GM23248 (cell line): ENCODE measurements around the gene TAS2R40.
"Not testable (repeated sequence)": the region's sequence is repeated elsewhere in the genome, so short reads cannot be mapped to it uniquely, and the experiment has no call there.

ENCODE experiments used
- EZH2 ChIP-seq: fragments of 200-600 bp; sonication (generic); IDR thresholded peaks from 2 replicates; pipeline ENCODE4 v1.6.1; 2018; ENCODE audit warnings: antibody characterized with exemption, mild to moderate bottlenecking; ENCODE audit not compliant: insufficient read depth, poor library complexity, severe bottlenecking
- EZH2phosphoT487 ChIP-seq: fragments of 200-600 bp; sonication (generic); IDR thresholded peaks from 2 replicates; pipeline ENCODE4 v1.6.1; 2018; ENCODE audit warnings: antibody characterized with exemption, moderate library complexity, mild to moderate bottlenecking, low read depth; ENCODE audit not compliant: insufficient read depth

DNA sequence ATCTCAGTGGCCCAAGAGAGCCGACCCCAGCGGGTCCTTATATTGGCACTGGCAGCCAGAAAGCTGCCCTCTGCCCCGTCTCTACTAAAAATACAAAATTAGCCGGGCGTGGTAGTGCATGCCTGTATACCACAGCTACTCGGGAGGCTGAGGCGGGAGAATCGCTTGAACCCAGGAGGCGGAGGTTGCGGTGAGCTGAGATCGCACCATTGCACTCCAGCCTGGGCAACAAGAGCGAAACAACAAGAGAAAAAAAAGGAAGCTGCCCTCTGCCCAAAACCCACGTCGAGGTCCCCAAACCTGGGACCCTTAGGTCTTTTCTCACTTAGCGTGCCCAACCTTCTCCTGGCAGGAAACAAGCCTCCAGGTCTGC lies 42.3 kb downstream of the TAS2R40 start:
- not testable (repeated sequence) for TF ChIP-seq EZH2phosphoT487, EZH2
